Ishikawa (cell line): ENCODE data around the gene MYLIP.

ENCODE experiments used
- CEBPB ChIP-seq: IDR thresholded peaks from 2 replicates; pipeline ENCODE4 v1.6.1; 2012
- CREB1 ChIP-seq: IDR thresholded peaks from 2 replicates; pipeline ENCODE4 v1.6.1; 2012; ENCODE audit warnings: low read depth
- EGR1 ChIP-seq: IDR thresholded peaks from 2 replicates; pipeline ENCODE4 v1.6.1; 2012
- EP300 ChIP-seq: IDR thresholded peaks from 2 replicates; pipeline ENCODE4 v1.6.1; 2012; ENCODE audit warnings: borderline replicate concordance
- FOXM1 ChIP-seq: IDR thresholded peaks from 2 replicates; pipeline ENCODE4 v1.6.1; 2012; ENCODE audit warnings: low read depth, borderline replicate concordance
- MAX ChIP-seq: IDR thresholded peaks from 2 replicates; pipeline ENCODE4 v1.6.1; 2012
- NFIC ChIP-seq: IDR thresholded peaks from 2 replicates; pipeline ENCODE4 v1.6.1; 2012
- RAD21 ChIP-seq: IDR thresholded peaks from 2 replicates; pipeline ENCODE4 v1.6.1; 2012; ENCODE audit warnings: low read depth
- REST ChIP-seq: IDR thresholded peaks from 2 replicates; pipeline ENCODE4 v1.6.1; 2012; ENCODE audit warnings: low read depth, mild to moderate bottlenecking
- TAF1 ChIP-seq: IDR thresholded peaks from 2 replicates; pipeline ENCODE4 v1.6.1; 2012; ENCODE audit warnings: low read depth, mild to moderate bottlenecking
- TCF12 ChIP-seq: IDR thresholded peaks from 2 replicates; pipeline ENCODE4 v1.6.1; 2012; ENCODE audit warnings: low read depth
- TEAD4 ChIP-seq: IDR thresholded peaks from 2 replicates; pipeline ENCODE4 v1.6.1; 2012
- USF1 ChIP-seq: IDR thresholded peaks from 2 replicates; pipeline ENCODE4 v1.6.1; 2012
- YY1 ChIP-seq: IDR thresholded peaks from 2 replicates; pipeline ENCODE4 v1.6.1; 2012; ENCODE audit warnings: low read depth
- ZBTB7A ChIP-seq: IDR thresholded peaks from 2 replicates; pipeline ENCODE4 v1.6.1; 2012; ENCODE audit warnings: low read depth

Gene MYLIP

GRCh38 chr6:16126861-16127260 lies 2.0 kb upstream of the MYLIP start:
- TF ChIP-seq TCF12 (no peak), REST (no peak), ZBTB7A (no peak), NFIC (no peak), TAF1 (no peak), CEBPB (no peak), CREB1 (no peak), EGR1 (no peak), FOXM1 (no peak), EP300 (no peak), MAX (no peak), USF1 (no peak), YY1 (no peak), RAD21 (no peak), TEAD4 (no peak)

- TF ChIP-seq FOXM1 (no peak), CREB1 (no peak), RAD21 (no peak), ZBTB7A (no peak), EGR1 (no peak), USF1 (no peak), TEAD4 (no peak), MAX (no peak)
Measured at GRCh38 chr6:16127471-16127870, 1.4 kb upstream of the MYLIP start.

- TF ChIP-seq MAX (peak; percentile 38; the same call in 1 of the 2 replicates), CEBPB (no peak), NFIC (peak; percentile 39; the same call in 1 of the 2 replicates), RAD21 (no peak), TCF12 (peak; percentile 52; the same call in 1 of the 2 replicates), TEAD4 (peak; percentile 7; the same call in 1 of the 2 replicates)
Measured at GRCh38 chr6:16129623-16130401, 926 bp downstream of the MYLIP start.

- TF ChIP-seq EGR1: no peak
- no peak for TF ChIP-seq CREB1
- TF ChIP-seq EP300: peak; percentile 14; the same call in 1 of the 2 replicates
- TF ChIP-seq TEAD4: no peak
- no peak for TF ChIP-seq TAF1
- no peak for TF ChIP-seq NFIC
Measured at GRCh38 chr6:16130437-16130891, 1.6 kb downstream of the MYLIP start.

- no peak for TF ChIP-seq EGR1
- no peak for TF ChIP-seq EP300
- no peak for TF ChIP-seq MAX
- TF ChIP-seq RAD21: no peak
- no peak for TF ChIP-seq ZBTB7A
- TF ChIP-seq TCF12: no peak
Measured at GRCh38 chr6:16130932-16131387, 2.1 kb downstream of the MYLIP start.

GRCh38 chr6:16132909-16133308 lies 4.0 kb downstream of the MYLIP start:
- TF ChIP-seq EGR1 (no peak), MAX (no peak), CREB1 (no peak), YY1 (no peak), FOXM1 (no peak), ZBTB7A (no peak), TEAD4 (no peak), TAF1 (no peak), NFIC (no peak), USF1 (no peak), TCF12 (no peak), EP300 (no peak), REST (no peak), RAD21 (no peak), CEBPB (no peak)
